Spinal cord (tissue), 10 donors: ENCODE data around the gene SLC25A29. TPM values are rescaled to one million over a fixed set of nuclear protein-coding genes. Genes with fewer than 3 reads are reported as not detected.
"Not testable (repeated sequence)": the region's sequence is repeated elsewhere in the genome, so short reads cannot be mapped to it uniquely, and the experiment has no call there.

ENCODE experiments used
- DNase-seq, 6 donors: peaks; one replicate each; pipeline versions ENCODE4 v3.0.0 to v3.0.0-alpha.2; 2013 to 2015; ENCODE audit warnings: low spot score in 6 of 6, low read depth in 4 of 6
- H3K27ac ChIP-seq: one replicate; pipeline ENCODE4 v1.5.1; 2013; ENCODE audit warnings: low read depth, low read length, control low read depth
- H3K27me3 ChIP-seq: one replicate; pipeline ENCODE4 v1.6.1; 2013; ENCODE audit warnings: low read length; ENCODE audit not compliant: control insufficient read depth, insufficient read depth
- H3K36me3 ChIP-seq: one replicate; pipeline ENCODE4 v1.6.1; 2013; ENCODE audit warnings: low read length; ENCODE audit not compliant: control insufficient read depth, insufficient read depth
- H3K4me1 ChIP-seq: one replicate; pipeline ENCODE4 v1.6.1; 2013; ENCODE audit warnings: low read length; ENCODE audit not compliant: control insufficient read depth, insufficient read depth
- H3K4me3 ChIP-seq: one replicate; pipeline ENCODE4 v1.5.1; 2013; ENCODE audit warnings: low read depth, low read length, control low read depth
- H3K9me3 ChIP-seq: one replicate; pipeline ENCODE4 v1.6.1; 2013; ENCODE audit warnings: low read length; ENCODE audit not compliant: control insufficient read depth, insufficient read depth
- WGBS: methylation state at CpG from one replicate; pipeline ENCODE4 v1.1.5; 2013; ENCODE audit warnings: missing lambda C conversion rate; ENCODE audit not compliant: insufficient coverage; 5-methylcytosine and 5-hydroxymethylcytosine counted together
- polyA plus RNA-seq, 2 donors: library from polyadenylated mRNA; unstranded; fragments of 120-200 nt; gene quantifications; one replicate each; pipeline ENCODE4 v1.2.1, GENCODE V29; 2013; ENCODE audit not compliant: insufficient read length in 2 of 2
- total RNA-seq, 2 donors: library from RNA; depleted of rRNA in 1 of 2; stranded (reverse); fragments of 120-200 nt in 1 of 2; fragments of >200 nt in 1 of 2; gene quantifications; one replicate each; pipeline versions ENCODE4 v1.2.3 to v1.2.4, GENCODE V29; 2013 to 2014
- donor health status: healthy.

SLC25A29 gene
- total and polyA plus RNA-seq, 4 donors = 26.2 to 131 (median 68.4) TPM

- peak overlapping the region; percentile 33 for H3K27ac ChIP-seq
- DNase-seq = peak in 1 of 6 donors; percentile 10
- WGBS = 76% methylated on average over 17 of the region's 26 CpGs
- no peaks in the 10 kb centered on the region for H3K9me3 ChIP-seq
- no peak overlapping the region for H3K4me3 ChIP-seq
- peaks cover 20% of the 10 kb centered on the region for H3K36me3 ChIP-seq
- no peaks in the 10 kb centered on the region for H3K27me3 ChIP-seq
- peaks cover 40% of the 10 kb centered on the region for H3K4me1 ChIP-seq
Measured at GRCh38 chr14:100283984-100284881, 22.0 kb downstream of the SLC25A29 start.

GRCh38 chr14:100283436-100283835 lies 22.8 kb downstream of the SLC25A29 start:
- H3K9me3 ChIP-seq, H3K4me3 ChIP-seq, H3K27me3 ChIP-seq, DNase-seq, H3K27ac ChIP-seq: not testable (repeated sequence)
- peaks cover 39% of the 10 kb centered on the region for H3K4me1 ChIP-seq
- WGBS = 82% methylated on average over 5 of the region's 9 CpGs
- peaks cover 19% of the 10 kb centered on the region for H3K36me3 ChIP-seq

- peaks cover 15% of the 10 kb centered on the region for H3K36me3 ChIP-seq
- peaks cover 37% of the 10 kb centered on the region for H3K4me1 ChIP-seq
- no peaks in the 10 kb centered on the region for H3K9me3 ChIP-seq
- WGBS = 91% methylated on average over 9 of the region's 9 CpGs
- H3K4me3 ChIP-seq = no peak overlapping the region
- no peak overlapping the region for H3K27ac ChIP-seq
- no peak for DNase-seq
- no peaks in the 10 kb centered on the region for H3K27me3 ChIP-seq
Measured at GRCh38 chr14:100282766-100283419, 23.4 kb downstream of the SLC25A29 start.

GRCh38 chr14:100282083-100282350 lies 24.2 kb downstream of the SLC25A29 start:
- no peak overlapping the region for H3K27ac ChIP-seq
- peaks cover 28% of the 10 kb centered on the region for H3K4me1 ChIP-seq
- H3K36me3 ChIP-seq = peaks cover 12% of the 10 kb centered on the region
- H3K9me3 ChIP-seq = no peaks in the 10 kb centered on the region
- WGBS = 94% methylated on average over 6 of the region's 7 CpGs
- H3K27me3 ChIP-seq = no peaks in the 10 kb centered on the region
- no peak for DNase-seq
- no peak overlapping the region for H3K4me3 ChIP-seq

GRCh38 chr14:100281286-100282082 lies 24.8 kb downstream of the SLC25A29 start:
- H3K36me3 ChIP-seq = peaks cover 12% of the 10 kb centered on the region
- no peaks in the 10 kb centered on the region for H3K27me3 ChIP-seq
- H3K4me1 ChIP-seq = peaks cover 25% of the 10 kb centered on the region
- 79% methylated on average over 8 of the region's 11 CpGs for WGBS
- H3K27ac ChIP-seq = no peak overlapping the region
- no peak overlapping the region for H3K4me3 ChIP-seq
- no peaks in the 10 kb centered on the region for H3K9me3 ChIP-seq
- no peak for DNase-seq

GRCh38 chr14:100279563-100279962 lies 26.7 kb downstream of the SLC25A29 start:
- DNase-seq = no peak
- peaks cover 12% of the 10 kb centered on the region for H3K36me3 ChIP-seq
- H3K4me3 ChIP-seq = no peak overlapping the region
- H3K4me1 ChIP-seq = peaks cover 11% of the 10 kb centered on the region
- no peaks in the 10 kb centered on the region for H3K27me3 ChIP-seq
- no peak overlapping the region for H3K27ac ChIP-seq
- WGBS = 92% methylated on average over 8 of the region's 8 CpGs
- no peaks in the 10 kb centered on the region for H3K9me3 ChIP-seq

GRCh38 chr14:100279133-100279532 lies 27.1 kb downstream of the SLC25A29 start:
- Histone ChIP-seq H3K36me3 (peaks cover 12% of the 10 kb centered on the region), H3K9me3 (no peaks in the 10 kb centered on the region), H3K27me3 (no peaks in the 10 kb centered on the region), H3K4me1 (peaks cover 7% of the 10 kb centered on the region), H3K4me3 (no peak overlapping the region), H3K27ac (no peak overlapping the region)
- no peak for DNase-seq
- WGBS = 40% methylated on average over 1 of the region's 2 CpGs

- Histone ChIP-seq H3K36me3 (peaks cover 12% of the 10 kb centered on the region), H3K9me3 (no peaks in the 10 kb centered on the region), H3K4me1 (peaks cover 7% of the 10 kb centered on the region), H3K27ac (no peak overlapping the region), H3K27me3 (no peaks in the 10 kb centered on the region), H3K4me3 (no peak overlapping the region)
- WGBS = 88% methylated on average over 7 of the region's 8 CpGs
- DNase-seq = no peak
Measured at GRCh38 chr14:100278702-100279101, 27.5 kb downstream of the SLC25A29 start.

- Histone ChIP-seq H3K27ac (no peak overlapping the region), H3K36me3 (peaks cover 7% of the 10 kb centered on the region), H3K9me3 (no peaks in the 10 kb centered on the region), H3K4me3 (no peak overlapping the region), H3K27me3 (no peaks in the 10 kb centered on the region), H3K4me1 (peaks cover 3% of the 10 kb centered on the region)
- no peak for DNase-seq
- WGBS = 67% methylated on average over 2 of the region's 7 CpGs
Measured at GRCh38 chr14:100275214-100275613, 31.0 kb downstream of the SLC25A29 start.
